OCI-LY1 (cell line): ENCODE measurements around the gene ITCH.

ENCODE experiments used
- H2AFZ ChIP-seq: fragments of 200-600 bp; sonication (generic), shearing (Covaris generic); 2 replicates; pipeline ENCODE4 v1.6.0; 2014; ENCODE audit warnings: antibody characterized with exemption, mild to moderate bottlenecking, low read length
- H3F3A ChIP-seq: fragments of 200-600 bp; sonication (generic), shearing (Covaris generic); 2 replicates; pipeline ENCODE4 v1.6.0; 2014; ENCODE audit warnings: mild to moderate bottlenecking, antibody characterized with exemption, low read length, moderate library complexity; ENCODE audit not compliant: insufficient read depth
- H3K27ac ChIP-seq: fragments of 200-600 bp; sonication (generic); 2 replicates; pipeline ENCODE4 v1.5.1; 2014; ENCODE audit warnings: low read length, mixed run types, mild to moderate bottlenecking, low read depth; ENCODE audit not compliant: poor library complexity, severe bottlenecking
- H3K27me3 ChIP-seq: fragments of 200-600 bp; sonication (generic); 2 replicates; pipeline ENCODE4 v1.6.0; 2014; ENCODE audit warnings: antibody characterized with exemption, mild to moderate bottlenecking, low read length, moderate library complexity; ENCODE audit not compliant: insufficient read depth
- H3K36me3 ChIP-seq: fragments of 200-600 bp; sonication (generic); 2 replicates; pipeline ENCODE4 v1.6.1; 2014; ENCODE audit warnings: mild to moderate bottlenecking, antibody characterized with exemption, low read length, moderate library complexity, mixed read lengths; ENCODE audit not compliant: insufficient read depth
- H3K4me1 ChIP-seq: fragments of 200-600 bp; sonication (generic); 2 replicates; pipeline ENCODE4 v1.5.1; 2014; ENCODE audit warnings: mild to moderate bottlenecking, low read length, moderate library complexity; ENCODE audit not compliant: insufficient read depth, severe bottlenecking
- H3K4me2 ChIP-seq: fragments of 200-600 bp; sonication (generic), shearing (Covaris generic); 2 replicates; pipeline ENCODE4 v1.6.1; 2014; ENCODE audit warnings: low read length
- H3K4me3 ChIP-seq: fragments of 200-600 bp; sonication (generic); 2 replicates; pipeline ENCODE4 v1.5.1; 2014; ENCODE audit warnings: low read length, low read depth, mild to moderate bottlenecking, mixed read lengths; ENCODE audit not compliant: poor library complexity, severe bottlenecking
- H3K79me2 ChIP-seq: fragments of 200-600 bp; shearing (Covaris generic); 2 replicates; pipeline ENCODE4 v1.6.1; 2016; ENCODE audit warnings: mixed run types, low read length, mixed read lengths; ENCODE audit not compliant: insufficient read depth
- H3K9ac ChIP-seq: fragments of 200-600 bp; sonication (generic), shearing (Covaris generic); 2 replicates; pipeline ENCODE4 v1.6.1; 2014; ENCODE audit warnings: mild to moderate bottlenecking, low read length, mixed read lengths
- H3K9me2 ChIP-seq: fragments of 200-600 bp; sonication (generic), shearing (Covaris generic); 2 replicates; pipeline ENCODE4 v1.6.1; 2014; ENCODE audit warnings: low read depth, mild to moderate bottlenecking, low read length, mixed read lengths
- H3K9me3 ChIP-seq: fragments of 200-600 bp; shearing (Covaris generic); 2 replicates; pipeline ENCODE4 v1.6.1; 2014; ENCODE audit warnings: low read length, mixed read lengths
- H4K20me1 ChIP-seq: fragments of 200-600 bp; sonication (generic), shearing (Covaris generic); 2 replicates; pipeline ENCODE4 v1.6.0; 2016; ENCODE audit warnings: mild to moderate bottlenecking, low read length; ENCODE audit not compliant: insufficient read depth
- CTCF ChIP-seq: fragments of 200-600 bp; sonication (generic), shearing (Covaris generic); IDR thresholded peaks from 2 replicates; pipeline ENCODE4 v1.5.1; 2017; ENCODE audit warnings: mild to moderate bottlenecking, antibody characterized with exemption, low read length, moderate library complexity, mixed read lengths
- EZH2 ChIP-seq: fragments of 200-600 bp; sonication (generic), shearing (Covaris generic); IDR thresholded peaks from 2 replicates; pipeline ENCODE4 v1.8.0; 2017; ENCODE audit warnings: borderline replicate concordance, mixed run types, mild to moderate bottlenecking, antibody characterized with exemption, low read length, moderate library complexity, mixed read lengths

The ITCH gene

GRCh38 chr20:34452281-34452982 lies 89.4 kb downstream of the ITCH start:
- no peaks in the 10 kb centered on the region for H4K20me1 ChIP-seq
- H3K9me2 ChIP-seq, result no peaks in the 10 kb centered on the region
- no peak overlapping the region for H2AFZ ChIP-seq
- H3K4me2 ChIP-seq, result no peak overlapping the region
- no peaks in the 10 kb centered on the region for H3K79me2 ChIP-seq
- no peaks in the 10 kb centered on the region for H3F3A ChIP-seq
- H3K9ac ChIP-seq, result no peak overlapping the region
- H3K4me1 ChIP-seq, result no peaks in the 10 kb centered on the region
- no peak overlapping the region for H3K27ac ChIP-seq
- no peaks in the 10 kb centered on the region for H3K27me3 ChIP-seq
- no peaks in the 10 kb centered on the region for H3K9me3 ChIP-seq
- TF ChIP-seq CTCF (no peak), EZH2 (no peak)
- peaks cover 66% of the 10 kb centered on the region for H3K36me3 ChIP-seq
- H3K4me3 ChIP-seq, result no peak overlapping the region

- H3F3A ChIP-seq, result no peaks in the 10 kb centered on the region; the same call in 1 of the 2 replicates
- no peaks in the 10 kb centered on the region for H3K9me3 ChIP-seq
- H3K36me3 ChIP-seq, result peaks cover 49% of the 10 kb centered on the region; the same call in 1 of the 2 replicates
Measured at GRCh38 chr20:34458631-34459030, 95.6 kb downstream of the ITCH start.

DNA sequence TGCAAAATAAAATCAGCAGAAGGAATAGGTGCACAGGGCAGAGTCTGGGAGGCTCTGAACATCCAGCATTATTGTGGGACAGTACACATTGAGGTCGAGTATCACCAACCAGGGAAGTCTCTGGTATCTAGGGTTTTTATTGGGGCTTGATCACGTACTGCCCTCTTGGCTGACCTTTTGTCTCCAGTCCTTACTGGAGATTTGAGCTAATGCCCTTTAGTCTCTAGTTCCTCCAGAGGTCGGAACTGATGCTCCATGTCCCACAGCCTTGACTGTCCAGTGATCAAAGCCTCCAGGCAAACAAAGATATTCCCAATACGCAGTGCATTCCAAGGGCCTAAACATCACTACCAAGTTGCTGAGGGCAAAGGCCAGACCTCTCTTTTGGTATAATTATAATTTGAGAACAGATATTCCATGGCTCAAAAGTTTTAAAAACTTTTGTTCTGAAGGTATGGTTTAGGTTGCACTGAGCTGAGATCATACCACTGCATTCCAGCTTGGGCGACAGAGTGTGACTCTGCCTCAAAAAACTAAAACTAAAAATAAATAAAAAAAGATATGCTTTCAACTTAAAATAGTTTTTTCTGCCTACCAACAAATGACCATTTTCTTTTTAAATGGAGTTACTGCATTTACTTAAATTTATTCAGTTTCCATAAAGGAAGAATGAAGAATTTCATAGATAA lies 96.3 kb downstream of the ITCH start:
- H4K20me1 ChIP-seq, result no peaks in the 10 kb centered on the region
- H3K9me2 ChIP-seq, result no peaks in the 10 kb centered on the region
- TF ChIP-seq EZH2 (no peak), CTCF (no peak)
- no peaks in the 10 kb centered on the region for H3K9me3 ChIP-seq
- no peaks in the 10 kb centered on the region for H3K79me2 ChIP-seq
- no peak overlapping the region for H3K27ac ChIP-seq
- no peak overlapping the region for H3K9ac ChIP-seq
- H3K36me3 ChIP-seq, result peaks cover 52% of the 10 kb centered on the region; the same call in 1 of the 2 replicates
- no peaks in the 10 kb centered on the region for H3K4me1 ChIP-seq
- H3K4me2 ChIP-seq, result no peak overlapping the region
- no peak overlapping the region for H2AFZ ChIP-seq
- H3F3A ChIP-seq, result no peaks in the 10 kb centered on the region; the same call in 1 of the 2 replicates
- no peaks in the 10 kb centered on the region for H3K27me3 ChIP-seq
- no peak overlapping the region for H3K4me3 ChIP-seq

More at GRCh38 chr20:34458631-34459030, 95.6 kb downstream of the ITCH start:
- Histone ChIP-seq H3K79me2 (no peaks in the 10 kb centered on the region), H3K9ac (no peak overlapping the region), H2AFZ (no peak overlapping the region), H3K27me3 (no peaks in the 10 kb centered on the region), H3K4me3 (no peak overlapping the region), H3K4me2 (no peak overlapping the region), H3K27ac (no peak overlapping the region), H3K9me2 (no peaks in the 10 kb centered on the region), H4K20me1 (no peaks in the 10 kb centered on the region), H3K4me1 (no peaks in the 10 kb centered on the region)
- TF ChIP-seq CTCF (no peak), EZH2 (no peak)
